ENCODE data around the gene SLC25A11.

Gene SLC25A11, protein sequence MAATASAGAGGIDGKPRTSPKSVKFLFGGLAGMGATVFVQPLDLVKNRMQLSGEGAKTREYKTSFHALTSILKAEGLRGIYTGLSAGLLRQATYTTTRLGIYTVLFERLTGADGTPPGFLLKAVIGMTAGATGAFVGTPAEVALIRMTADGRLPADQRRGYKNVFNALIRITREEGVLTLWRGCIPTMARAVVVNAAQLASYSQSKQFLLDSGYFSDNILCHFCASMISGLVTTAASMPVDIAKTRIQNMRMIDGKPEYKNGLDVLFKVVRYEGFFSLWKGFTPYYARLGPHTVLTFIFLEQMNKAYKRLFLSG

DNA sequence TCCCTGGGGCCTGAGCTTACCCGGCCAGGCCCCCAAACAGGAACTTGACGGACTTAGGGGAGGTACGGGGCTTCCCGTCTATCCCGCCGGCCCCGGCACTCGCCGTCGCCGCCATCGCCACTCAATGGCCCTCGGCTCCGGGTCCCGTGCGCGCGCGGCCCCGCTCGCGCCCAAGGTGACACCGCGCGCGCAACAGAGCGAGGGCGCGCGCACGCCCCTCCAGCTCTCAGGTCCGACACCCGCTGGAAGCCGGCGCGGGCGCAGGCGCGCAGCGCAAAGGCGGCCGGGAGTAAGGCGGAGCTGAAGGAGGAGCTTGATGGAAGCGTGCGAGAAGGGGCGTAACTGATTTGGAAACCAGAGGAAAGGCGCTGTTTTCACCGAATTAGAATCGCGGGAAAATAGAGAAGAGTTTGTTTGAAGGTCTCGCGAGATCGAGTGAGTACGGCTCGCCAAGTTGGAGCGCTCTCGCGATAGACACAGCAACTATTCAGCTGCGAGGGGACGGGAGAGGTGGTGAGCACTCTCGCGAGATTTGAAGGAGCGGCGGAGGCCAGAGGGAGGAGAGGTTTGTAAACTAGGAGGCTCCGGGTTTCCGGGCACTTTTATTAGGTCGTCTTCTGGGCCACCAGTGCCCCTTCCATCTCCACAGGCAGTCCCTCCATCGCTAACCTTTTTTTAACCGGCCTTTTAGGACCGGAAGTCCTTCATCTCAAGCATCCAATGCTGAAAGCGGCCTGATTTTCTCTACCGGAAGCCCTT lies at the start of gene SLC25A11, which contains the start of gene RNF167:
Gene SLC25A11, minus strand, starts transcription at position 251 of the 759 bp plus-strand sequence. Its CDS starts 136 bp downstream, at position 115.
Gene RNF167, plus strand, starts transcription at position 473 of the 759 bp plus-strand sequence. CDS start 642 bp downstream, outside the sequence.
- Histone ChIP-seq H3K4me1 (ENCODE audit: insufficient read depth, low read length) (peaks cover 4% of the 10 kb centered on the region; the same call in 1 of the 2 replicates), H3K27ac (ENCODE audit: low read length) (peak within 1 kb of the TSS; percentile 20), H3K9me3 (ENCODE audit: insufficient read depth, low read depth, low read length) (no peaks in the 10 kb centered on the region), H3K9ac (ENCODE audit: low read depth, low read length) (peak within 1 kb of the TSS; percentile 88), H3K4me3 (ENCODE audit: low read length) (peak within 1 kb of the TSS; percentile 97), H3K27me3 (ENCODE audit: insufficient read depth, low read length) (no peaks in the 10 kb centered on the region), H3K36me3 (ENCODE audit: insufficient read depth, low read depth, low read length) (peaks cover 60% of the 10 kb centered on the region)

DNA sequence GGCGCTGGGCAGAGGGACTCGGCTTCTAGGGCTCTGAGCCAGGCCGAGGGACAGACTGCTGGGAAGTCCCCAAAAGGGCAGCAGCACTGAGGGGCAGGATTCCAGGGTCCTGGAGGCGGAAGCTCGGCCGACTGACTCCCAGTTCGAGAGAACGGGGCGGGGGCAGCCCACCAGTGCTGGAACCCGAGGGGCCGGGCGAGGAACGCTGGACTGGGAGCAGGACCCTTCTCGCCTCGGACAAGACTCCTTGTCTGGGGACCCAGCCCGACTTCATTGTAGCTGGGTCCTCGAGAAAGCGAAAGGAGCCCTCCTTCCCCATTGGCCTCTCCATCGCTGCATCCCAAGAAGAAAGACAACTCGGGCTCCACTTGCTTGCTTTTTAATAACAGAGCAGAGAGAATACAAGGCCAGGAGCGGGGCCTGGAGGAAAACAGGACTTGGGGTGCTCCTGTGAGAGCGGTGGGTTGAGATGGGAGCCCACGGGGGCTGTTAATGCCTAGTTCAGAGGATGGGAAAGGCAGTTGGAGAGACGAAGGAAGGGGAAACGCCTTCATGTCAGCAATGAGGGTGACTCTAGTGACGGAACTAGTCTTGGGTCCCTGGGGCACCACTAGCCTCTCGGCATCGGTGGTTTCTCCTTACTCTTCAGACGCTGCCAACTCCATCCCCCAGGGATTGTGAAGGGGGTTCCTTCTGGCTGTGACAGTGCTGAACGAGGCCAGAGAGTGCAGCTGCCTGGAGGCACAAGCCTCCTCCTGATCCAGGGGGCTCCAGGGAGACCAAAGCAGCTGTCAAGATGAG lies 48.1 kb upstream of the SLC25A11 start:
- Histone ChIP-seq H3K36me3 (ENCODE audit: insufficient read depth, low read depth, low read length) (no peaks in the 10 kb centered on the region), H3K9me3 (ENCODE audit: insufficient read depth, low read depth, low read length) (no peaks in the 10 kb centered on the region), H3K9ac (ENCODE audit: low read depth, low read length) (peak overlapping the region; percentile 73; the same call in 1 of the 2 replicates), H3K4me3 (ENCODE audit: low read length) (peak overlapping the region; percentile 86), H3K4me1 (ENCODE audit: insufficient read depth, low read length) (peaks cover 5% of the 10 kb centered on the region; the same call in 1 of the 2 replicates), H3K27me3 (ENCODE audit: insufficient read depth, low read length) (peaks cover 37% of the 10 kb centered on the region), H3K27ac (ENCODE audit: low read length) (no peak overlapping the region)

DNA sequence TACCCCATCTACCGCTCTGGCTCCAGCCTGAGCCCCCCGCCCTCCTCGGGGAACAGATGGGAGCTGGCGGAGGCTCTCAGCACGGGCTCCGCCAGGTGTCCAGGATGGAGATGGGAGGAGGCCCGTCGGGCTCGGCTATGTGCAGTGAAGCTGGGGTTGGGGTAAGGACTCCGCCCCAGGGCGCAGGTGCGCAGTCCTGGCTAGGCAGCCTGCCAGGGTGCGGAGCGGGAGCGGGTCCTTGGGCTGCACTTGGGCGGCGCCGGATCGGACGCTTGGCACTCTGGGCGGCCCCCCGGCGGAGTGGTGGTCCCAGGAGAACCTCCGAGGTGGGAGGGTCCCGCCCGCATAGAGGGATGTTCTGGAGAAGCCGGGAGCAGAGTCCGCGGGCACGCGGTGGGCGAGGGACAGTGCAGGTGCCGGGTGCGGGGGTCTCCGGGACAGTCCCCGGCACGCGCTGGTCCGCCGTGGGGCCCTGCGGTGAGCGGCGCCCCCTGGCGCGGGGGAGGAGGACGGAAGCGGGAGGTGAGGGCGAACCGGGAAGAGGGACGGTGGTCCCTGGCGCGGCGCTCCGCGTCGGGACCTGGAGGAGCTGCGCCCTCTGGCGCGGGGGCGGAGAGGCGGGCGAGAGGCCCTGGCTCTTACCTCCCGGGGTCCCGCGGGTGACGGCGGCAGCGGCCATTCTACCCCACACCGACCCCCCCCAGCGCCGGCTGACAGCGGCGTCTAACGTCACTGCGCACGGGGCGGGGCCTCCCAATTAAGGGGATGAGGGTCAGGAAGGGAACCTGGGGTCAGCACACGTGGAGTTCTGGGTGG lies 47.3 kb upstream of the SLC25A11 start, which contains the start of gene CAMTA2:
Gene CAMTA2, minus strand, starts transcription at position 725 of the 816 bp plus-strand sequence. CDS start 1,453 bp downstream, outside the sequence.
- H3K27me3 ChIP-seq (ENCODE audit: insufficient read depth, low read length), result peaks cover 44% of the 10 kb centered on the region
- no peaks in the 10 kb centered on the region for H3K36me3 ChIP-seq (ENCODE audit: insufficient read depth, low read depth, low read length)
- H3K4me3 ChIP-seq (ENCODE audit: low read length), result peak within 1 kb of the TSS; percentile 86
- H3K9ac ChIP-seq (ENCODE audit: low read depth, low read length), result peak within 1 kb of the TSS; percentile 73; the same call in 1 of the 2 replicates
- H3K9me3 ChIP-seq (ENCODE audit: insufficient read depth, low read depth, low read length), result no peaks in the 10 kb centered on the region
- H3K27ac ChIP-seq (ENCODE audit: low read length), result no peak within 1 kb of the TSS
- peaks cover 5% of the 10 kb centered on the region; the same call in 1 of the 2 replicates for H3K4me1 ChIP-seq (ENCODE audit: insufficient read depth, low read length)

DNA sequence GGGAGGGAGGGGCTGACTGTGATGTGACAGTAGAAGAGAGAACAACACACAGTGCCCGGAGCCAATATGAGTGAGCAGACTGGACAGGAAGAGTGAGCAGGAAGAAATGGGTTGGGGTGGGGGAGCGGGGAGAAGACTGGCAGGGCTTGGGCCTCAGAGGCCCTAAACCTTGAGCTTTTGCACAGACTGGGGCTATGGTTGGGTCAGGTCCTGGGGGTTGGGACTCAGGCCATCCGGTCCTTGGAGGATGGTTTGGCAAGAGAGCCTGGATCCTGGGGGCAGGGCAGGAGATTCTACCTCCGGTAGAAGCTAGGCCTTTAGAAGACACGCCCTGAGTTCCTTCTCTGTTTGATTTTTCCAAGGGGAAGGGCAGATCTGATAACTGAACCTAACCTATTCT lies 46.6 kb upstream of the SLC25A11 start:
- peak overlapping the region; percentile 73; the same call in 1 of the 2 replicates for H3K9ac ChIP-seq (ENCODE audit: low read depth, low read length)
- peaks cover 44% of the 10 kb centered on the region for H3K27me3 ChIP-seq (ENCODE audit: insufficient read depth, low read length)

DNA sequence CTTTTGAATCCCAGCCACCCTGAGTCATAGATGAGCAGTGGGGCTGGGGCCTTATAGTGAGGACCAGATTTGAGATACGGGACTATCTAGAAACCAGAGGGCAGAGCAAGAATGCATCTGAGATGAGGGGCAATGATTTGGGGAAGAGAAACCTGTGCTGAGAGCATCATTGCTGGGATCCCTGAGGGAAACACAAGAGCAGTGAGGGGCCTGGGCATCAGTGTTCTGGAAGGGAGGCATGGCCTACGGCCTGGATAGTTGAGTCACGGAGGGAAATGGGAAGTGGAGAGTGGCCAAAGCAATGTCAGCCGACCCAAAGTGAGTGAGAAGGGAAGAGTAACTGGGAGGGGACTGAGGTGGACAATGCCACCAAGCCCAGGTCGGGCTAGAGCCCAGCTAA lies 42.5 kb upstream of the SLC25A11 start:
- Histone ChIP-seq H3K4me1 (ENCODE audit: insufficient read depth, low read length) (0 out of 2 replicates have a peak, but pooled peaks cover 3% of the 10 kb centered on the region), H3K4me3 (ENCODE audit: low read length) (no peak overlapping the region), H3K27me3 (ENCODE audit: insufficient read depth, low read length) (peaks cover 38% of the 10 kb centered on the region), H3K36me3 (ENCODE audit: insufficient read depth, low read depth, low read length) (no peaks in the 10 kb centered on the region), H3K27ac (ENCODE audit: low read length) (no peak overlapping the region), H3K9me3 (ENCODE audit: insufficient read depth, low read depth, low read length) (no peaks in the 10 kb centered on the region), H3K9ac (ENCODE audit: low read depth, low read length) (no peak overlapping the region)

More for the DNA sequence above, 46.6 kb upstream of the SLC25A11 start:
- Histone ChIP-seq H3K4me3 (ENCODE audit: low read length) (peak overlapping the region; percentile 86), H3K4me1 (ENCODE audit: insufficient read depth, low read length) (peaks cover 5% of the 10 kb centered on the region; the same call in 1 of the 2 replicates), H3K36me3 (ENCODE audit: insufficient read depth, low read depth, low read length) (no peaks in the 10 kb centered on the region), H3K27ac (ENCODE audit: low read length) (no peak overlapping the region), H3K9me3 (ENCODE audit: insufficient read depth, low read depth, low read length) (no peaks in the 10 kb centered on the region)

DNA sequence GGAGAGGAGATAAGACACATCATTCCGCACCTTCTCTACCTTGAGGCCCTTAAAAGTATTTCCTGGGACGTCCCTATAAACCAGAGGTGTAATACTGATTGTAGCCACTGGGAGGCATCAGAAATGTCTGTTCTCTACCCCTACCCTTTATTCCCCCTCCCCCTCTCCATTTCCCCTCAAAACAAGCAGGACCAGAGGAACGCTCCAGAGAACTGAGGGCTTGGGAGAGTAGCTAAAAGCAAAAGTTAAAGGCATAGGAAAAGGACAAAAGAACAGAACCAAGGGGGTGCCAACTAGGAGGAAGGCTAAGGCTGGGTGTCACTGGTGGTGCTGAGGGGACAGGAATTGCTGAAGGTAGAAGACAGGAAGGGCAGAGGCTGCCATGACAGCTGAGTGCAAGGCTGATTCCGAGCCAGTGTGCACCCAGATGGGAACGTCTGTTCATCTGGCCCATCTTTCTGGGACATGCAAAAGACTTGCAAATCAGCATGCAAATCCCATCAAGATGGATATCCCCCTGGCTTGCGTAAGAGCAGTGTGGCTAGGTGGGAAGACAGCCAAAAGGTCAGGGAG lies 40.9 kb upstream of the SLC25A11 start:
- Histone ChIP-seq H3K36me3 (ENCODE audit: insufficient read depth, low read depth, low read length) (no peaks in the 10 kb centered on the region), H3K4me1 (ENCODE audit: insufficient read depth, low read length) (0 out of 2 replicates have a peak, but pooled peaks cover 3% of the 10 kb centered on the region), H3K4me3 (ENCODE audit: low read length) (no peak overlapping the region), H3K9ac (ENCODE audit: low read depth, low read length) (no peak overlapping the region; the same call in 1 of the 2 replicates), H3K27ac (ENCODE audit: low read length) (no peak overlapping the region), H3K27me3 (ENCODE audit: insufficient read depth, low read length) (peaks cover 44% of the 10 kb centered on the region), H3K9me3 (ENCODE audit: insufficient read depth, low read depth, low read length) (no peaks in the 10 kb centered on the region)

DNA sequence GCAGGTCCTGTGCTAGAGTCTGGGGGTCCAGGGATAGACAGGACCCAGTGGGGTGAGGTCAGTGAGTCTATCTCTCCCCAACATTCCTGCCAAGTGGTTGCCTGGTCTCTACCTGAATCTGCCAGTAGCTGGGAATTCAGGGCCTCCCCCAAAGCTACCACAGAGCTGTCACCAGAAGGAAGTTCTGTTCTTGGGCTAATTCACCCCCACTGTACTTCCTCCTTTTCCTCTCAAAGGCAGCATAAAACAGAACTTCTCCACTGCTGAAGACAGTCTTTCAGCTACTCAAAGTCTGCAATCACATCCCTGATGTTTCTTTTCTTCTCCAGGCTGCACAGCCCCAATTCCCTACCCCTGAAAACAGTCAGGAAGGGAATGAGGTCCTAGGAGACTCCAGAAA lies 38.9 kb upstream of the SLC25A11 start:
- Histone ChIP-seq H3K4me1 (ENCODE audit: insufficient read depth, low read length) (0 out of 2 replicates have a peak, but pooled peaks cover 3% of the 10 kb centered on the region), H3K4me3 (ENCODE audit: low read length) (no peak overlapping the region), H3K27me3 (ENCODE audit: insufficient read depth, low read length) (peaks cover 60% of the 10 kb centered on the region), H3K9ac (ENCODE audit: low read depth, low read length) (no peak overlapping the region), H3K36me3 (ENCODE audit: insufficient read depth, low read depth, low read length) (no peaks in the 10 kb centered on the region), H3K27ac (ENCODE audit: low read length) (no peak overlapping the region), H3K9me3 (ENCODE audit: insufficient read depth, low read depth, low read length) (no peaks in the 10 kb centered on the region)

DNA sequence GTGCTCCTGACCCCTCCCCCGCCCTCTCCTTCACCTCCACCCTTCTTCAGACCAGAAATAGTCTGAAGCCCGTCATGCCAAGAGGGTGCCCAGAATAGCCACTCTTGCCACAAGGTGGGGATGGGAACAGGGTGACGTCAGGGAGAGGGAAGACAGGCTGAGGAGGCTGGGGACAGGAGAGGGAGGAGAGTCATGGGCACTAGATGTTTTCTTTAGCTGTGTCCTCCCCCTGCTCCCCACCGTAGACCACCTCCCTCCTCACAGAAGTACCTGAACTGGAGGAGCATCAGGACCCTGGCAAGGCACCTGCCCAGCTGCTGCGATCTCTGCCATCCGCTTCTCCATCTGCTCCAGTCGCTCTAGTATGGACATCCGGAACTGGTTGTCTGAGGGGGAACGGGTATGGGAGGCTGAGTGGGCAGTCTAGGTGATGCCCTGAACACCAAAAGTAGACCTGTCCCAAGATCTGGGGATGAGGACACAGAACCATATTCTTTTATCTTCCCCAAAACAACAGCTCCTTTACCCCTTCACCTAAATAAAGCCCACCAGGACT lies 34.3 kb upstream of the SLC25A11 start:
- Histone ChIP-seq H3K27me3 (ENCODE audit: insufficient read depth, low read length) (peaks cover 86% of the 10 kb centered on the region), H3K36me3 (ENCODE audit: insufficient read depth, low read depth, low read length) (peaks cover 16% of the 10 kb centered on the region; the same call in 1 of the 2 replicates), H3K9me3 (ENCODE audit: insufficient read depth, low read depth, low read length) (no peaks in the 10 kb centered on the region), H3K4me1 (ENCODE audit: insufficient read depth, low read length) (peaks cover 7% of the 10 kb centered on the region), H3K4me3 (ENCODE audit: low read length) (no peak overlapping the region), H3K27ac (ENCODE audit: low read length) (no peak overlapping the region), H3K9ac (ENCODE audit: low read depth, low read length) (no peak overlapping the region)

DNA sequence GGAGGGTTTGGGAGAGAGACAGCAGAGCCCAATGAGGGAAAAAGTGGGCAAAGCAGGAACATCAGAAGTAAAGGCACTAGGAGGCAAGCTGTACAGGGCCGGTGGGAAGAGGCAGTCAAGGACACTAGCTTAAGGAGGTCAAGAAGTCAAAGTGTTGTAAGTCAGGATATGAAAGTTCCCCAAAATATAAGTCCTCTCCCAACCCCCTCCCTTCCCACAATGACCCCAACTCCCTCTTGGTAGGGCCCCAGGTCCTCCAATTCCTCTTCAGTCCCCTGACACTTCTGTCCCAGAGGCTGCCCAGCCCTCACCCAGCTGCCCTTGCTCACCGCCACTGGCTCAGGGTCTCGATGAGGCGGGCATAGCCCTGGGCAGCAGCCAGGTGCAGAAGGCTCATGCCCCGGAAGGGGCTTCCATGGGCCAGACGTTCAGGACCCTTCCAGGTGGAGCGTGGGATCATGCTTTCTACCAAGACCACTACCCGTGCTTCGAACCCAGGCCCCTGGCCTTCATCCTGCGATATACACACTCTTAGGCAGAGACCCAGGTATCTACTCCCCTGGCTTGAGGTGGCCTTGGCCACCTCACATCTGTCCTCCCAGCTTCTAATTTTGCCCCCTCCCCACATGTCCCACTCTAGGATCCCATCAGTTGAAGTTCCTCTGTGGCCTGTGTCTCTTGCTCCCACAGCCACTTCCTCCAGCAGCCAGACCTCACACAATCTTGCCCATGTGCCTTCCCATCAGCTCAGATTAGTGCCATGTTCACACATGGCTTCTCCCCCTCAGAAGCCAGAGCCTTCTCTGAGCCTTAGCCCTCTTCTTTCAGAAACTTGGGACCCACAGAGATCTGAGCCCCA lies 33.6 kb upstream of the SLC25A11 start:
- H3K36me3 ChIP-seq (ENCODE audit: insufficient read depth, low read depth, low read length), result peaks cover 16% of the 10 kb centered on the region; the same call in 1 of the 2 replicates
- H3K27me3 ChIP-seq (ENCODE audit: insufficient read depth, low read length), result peaks cover 80% of the 10 kb centered on the region
- no peak overlapping the region for H3K27ac ChIP-seq (ENCODE audit: low read length)
- H3K4me1 ChIP-seq (ENCODE audit: insufficient read depth, low read length), result peaks cover 7% of the 10 kb centered on the region
- no peak overlapping the region for H3K4me3 ChIP-seq (ENCODE audit: low read length)
- no peak overlapping the region for H3K9ac ChIP-seq (ENCODE audit: low read depth, low read length)
- no peaks in the 10 kb centered on the region for H3K9me3 ChIP-seq (ENCODE audit: insufficient read depth, low read depth, low read length)

All from iPS-20b (cell line).